ENCODE measurements around the gene GRK5. TPM values are rescaled to one million over a fixed set of nuclear protein-coding genes. Genes with fewer than 3 reads are reported as not detected.

GRK5 gene
- total RNA-seq, 1 experiment from 2014 or later = 2.3 TPM

- POLR2A ChIA-PET = interaction anchor here (1.0 kb wide), 1 partner anchor 41 kb away, joined by 4 read pairs; no protein-coding TSS in a partner anchor
- Mint-ChIP-seq H3K4me3 (peak within 1 kb of the TSS; percentile 85), H3K27ac (peak within 1 kb of the TSS; percentile 78; the same call in 1 of the 2 replicates)
- TF ChIP-seq MYBL2 (CRISPR knock-in tag; IDR thresholded peaks at IDR 0.05) = peak; percentile 63
- TF ChIP-seq, protein P1, sequence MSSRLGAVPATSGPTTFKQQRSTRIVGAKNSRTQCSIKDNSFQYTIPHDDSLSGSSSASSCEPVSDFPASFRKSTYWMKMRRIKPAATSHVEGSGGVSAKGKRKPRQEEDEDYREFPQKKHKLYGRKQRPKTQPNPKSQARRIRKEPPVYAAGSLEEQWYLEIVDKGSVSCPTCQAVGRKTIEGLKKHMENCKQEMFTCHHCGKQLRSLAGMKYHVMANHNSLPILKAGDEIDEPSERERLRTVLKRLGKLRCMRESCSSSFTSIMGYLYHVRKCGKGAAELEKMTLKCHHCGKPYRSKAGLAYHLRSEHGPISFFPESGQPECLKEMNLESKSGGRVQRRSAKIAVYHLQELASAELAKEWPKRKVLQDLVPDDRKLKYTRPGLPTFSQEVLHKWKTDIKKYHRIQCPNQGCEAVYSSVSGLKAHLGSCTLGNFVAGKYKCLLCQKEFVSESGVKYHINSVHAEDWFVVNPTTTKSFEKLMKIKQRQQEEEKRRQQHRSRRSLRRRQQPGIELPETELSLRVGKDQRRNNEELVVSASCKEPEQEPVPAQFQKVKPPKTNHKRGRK (CRISPR knock-in tag; IDR thresholded peaks at IDR 0.05; ENCODE audit: borderline replicate concordance) = no peak
- TF ChIP-seq, protein P2, sequence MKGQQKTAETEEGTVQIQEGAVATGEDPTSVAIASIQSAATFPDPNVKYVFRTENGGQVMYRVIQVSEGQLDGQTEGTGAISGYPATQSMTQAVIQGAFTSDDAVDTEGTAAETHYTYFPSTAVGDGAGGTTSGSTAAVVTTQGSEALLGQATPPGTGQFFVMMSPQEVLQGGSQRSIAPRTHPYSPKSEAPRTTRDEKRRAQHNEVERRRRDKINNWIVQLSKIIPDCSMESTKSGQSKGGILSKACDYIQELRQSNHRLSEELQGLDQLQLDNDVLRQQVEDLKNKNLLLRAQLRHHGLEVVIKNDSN (CRISPR knock-in tag; IDR thresholded peaks at IDR 0.05) = peak; percentile 79
- TF ChIP-seq ZNF396 (CRISPR knock-in tag; IDR thresholded peaks at IDR 0.05; ENCODE audit: borderline replicate concordance) = no peak
- no peak for TF ChIP-seq ZNF138 (CRISPR knock-in tag; conservative IDR thresholded peaks at IDR 0.05)
- TF ChIP-seq NFATC4 (CRISPR knock-in tag; IDR thresholded peaks at IDR 0.05) = no peak
- no peak for TF ChIP-seq CDX4 (CRISPR knock-in tag; IDR thresholded peaks at IDR 0.05; ENCODE audit: borderline replicate concordance)
- TF ChIP-seq TP53 (CRISPR knock-in tag; IDR thresholded peaks at IDR 0.05) = 0 out of 2 replicates have a peak, but pooled peaks have one; percentile 47
- TF ChIP-seq, protein P3, sequence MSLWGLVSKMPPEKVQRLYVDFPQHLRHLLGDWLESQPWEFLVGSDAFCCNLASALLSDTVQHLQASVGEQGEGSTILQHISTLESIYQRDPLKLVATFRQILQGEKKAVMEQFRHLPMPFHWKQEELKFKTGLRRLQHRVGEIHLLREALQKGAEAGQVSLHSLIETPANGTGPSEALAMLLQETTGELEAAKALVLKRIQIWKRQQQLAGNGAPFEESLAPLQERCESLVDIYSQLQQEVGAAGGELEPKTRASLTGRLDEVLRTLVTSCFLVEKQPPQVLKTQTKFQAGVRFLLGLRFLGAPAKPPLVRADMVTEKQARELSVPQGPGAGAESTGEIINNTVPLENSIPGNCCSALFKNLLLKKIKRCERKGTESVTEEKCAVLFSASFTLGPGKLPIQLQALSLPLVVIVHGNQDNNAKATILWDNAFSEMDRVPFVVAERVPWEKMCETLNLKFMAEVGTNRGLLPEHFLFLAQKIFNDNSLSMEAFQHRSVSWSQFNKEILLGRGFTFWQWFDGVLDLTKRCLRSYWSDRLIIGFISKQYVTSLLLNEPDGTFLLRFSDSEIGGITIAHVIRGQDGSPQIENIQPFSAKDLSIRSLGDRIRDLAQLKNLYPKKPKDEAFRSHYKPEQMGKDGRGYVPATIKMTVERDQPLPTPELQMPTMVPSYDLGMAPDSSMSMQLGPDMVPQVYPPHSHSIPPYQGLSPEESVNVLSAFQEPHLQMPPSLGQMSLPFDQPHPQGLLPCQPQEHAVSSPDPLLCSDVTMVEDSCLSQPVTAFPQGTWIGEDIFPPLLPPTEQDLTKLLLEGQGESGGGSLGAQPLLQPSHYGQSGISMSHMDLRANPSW (CRISPR knock-in tag; conservative IDR thresholded peaks at IDR 0.05; ENCODE audit: low read depth) = no peak
- TF ChIP-seq JUN (CRISPR knock-in tag; IDR thresholded peaks at IDR 0.05) = no peak
- peak; percentile 82 for TF ChIP-seq USF2 (CRISPR knock-in tag; IDR thresholded peaks at IDR 0.05)
- TF ChIP-seq ERG (CRISPR knock-in tag; IDR thresholded peaks at IDR 0.05) = no peak
- no peak for TF ChIP-seq AFF4 (CRISPR knock-in tag; IDR thresholded peaks at IDR 0.05; ENCODE audit: borderline replicate concordance)
- no peak for TF ChIP-seq ZNF281 (CRISPR knock-in tag; IDR thresholded peaks at IDR 0.05)
- TF ChIP-seq, protein P4, sequence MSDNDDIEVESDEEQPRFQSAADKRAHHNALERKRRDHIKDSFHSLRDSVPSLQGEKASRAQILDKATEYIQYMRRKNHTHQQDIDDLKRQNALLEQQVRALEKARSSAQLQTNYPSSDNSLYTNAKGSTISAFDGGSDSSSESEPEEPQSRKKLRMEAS (CRISPR knock-in tag; IDR thresholded peaks at IDR 0.05) = peak; percentile 91
- TF ChIP-seq ZNF219 (CRISPR knock-in tag; IDR thresholded peaks at IDR 0.05; ENCODE audit: borderline replicate concordance) = no peak
Measured at GRCh38 chr10:119165171-119166117, 41.9 kb upstream of the GRK5 start, which contains the start of gene SFXN4. TSS of gene SFXN4 (minus strand) at chr10:119165714. CDS start at chr10:119165647, 67 bp downstream.

More at GRCh38 chr10:119165171-119166117, 41.9 kb upstream of the GRK5 start, which contains the start of gene SFXN4:
- peak; percentile 62 for DNase-seq (ENCODE audit: low spot score)
- CTCF ChIA-PET = interaction anchor here (0.8 to 2.7 kb wide), 6 partner anchors 26 to 324 kb away, joined by 3 to 13 read pairs (median 5); partner anchors contain the start of gene GRK5
- Mint-ChIP-seq H3K36me3 (peaks cover 26% of the 10 kb centered on the region), H3K27me3 (ENCODE audit: low read depth) (no peaks in the 10 kb centered on the region), H3K4me1 (peaks cover 19% of the 10 kb centered on the region), H3K9me3 (no peaks in the 10 kb centered on the region)
- peak; percentile 66 for ATAC-seq
